Hematopoietic multipotent progenitor cell treated with erythropoietin and hydrocortisone succinate and interleukin-3 and kit ligand, for 8 days (in vitro differentiated cells): Measurements from ENCODE around the gene PLEKHO1.
"Not testable (repeated sequence)": the region's sequence is repeated elsewhere in the genome, so short reads cannot be mapped to it uniquely, and the experiment has no call there.

ENCODE experiments used
- DNase-seq: peaks from one replicate; pipeline ENCODE4 v3.0.0-alpha.2; 2015

The PLEKHO1 gene, protein sequence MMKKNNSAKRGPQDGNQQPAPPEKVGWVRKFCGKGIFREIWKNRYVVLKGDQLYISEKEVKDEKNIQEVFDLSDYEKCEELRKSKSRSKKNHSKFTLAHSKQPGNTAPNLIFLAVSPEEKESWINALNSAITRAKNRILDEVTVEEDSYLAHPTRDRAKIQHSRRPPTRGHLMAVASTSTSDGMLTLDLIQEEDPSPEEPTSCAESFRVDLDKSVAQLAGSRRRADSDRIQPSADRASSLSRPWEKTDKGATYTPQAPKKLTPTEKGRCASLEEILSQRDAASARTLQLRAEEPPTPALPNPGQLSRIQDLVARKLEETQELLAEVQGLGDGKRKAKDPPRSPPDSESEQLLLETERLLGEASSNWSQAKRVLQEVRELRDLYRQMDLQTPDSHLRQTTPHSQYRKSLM

GRCh38 chr1:150149271-150150132 is at the start of gene PLEKHO1:
PLEKHO1 (plus strand) TSS chr1:150149916; CDS start chr1:150150258, 342 bp downstream.
- no peak for DNase-seq

GRCh38 chr1:150102986-150103385 is 46.7 kb upstream of the PLEKHO1 start:
- no peak for DNase-seq

DNA sequence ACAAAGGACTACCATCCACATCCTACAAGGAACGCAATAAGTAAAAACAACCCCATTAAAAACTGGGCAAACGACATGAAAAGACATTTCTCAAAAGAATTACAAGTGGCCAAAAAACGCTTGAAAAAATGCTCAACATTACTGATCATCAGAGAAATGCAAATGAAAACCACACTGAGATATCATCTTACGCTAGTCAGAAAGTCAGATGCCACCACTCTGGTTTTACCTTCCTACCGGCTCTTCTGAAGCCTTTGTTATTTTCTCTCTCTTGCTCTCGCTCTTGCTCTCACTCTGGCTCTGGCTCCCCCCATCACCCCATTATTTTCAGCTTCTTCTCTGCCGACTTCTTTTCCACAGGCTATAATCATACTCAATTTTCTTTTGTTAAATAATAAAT is 43.4 kb upstream of the PLEKHO1 start:
- no peak for DNase-seq

GRCh38 chr1:150109586-150109985 is 40.1 kb upstream of the PLEKHO1 start:
- DNase-seq, result no peak

DNA sequence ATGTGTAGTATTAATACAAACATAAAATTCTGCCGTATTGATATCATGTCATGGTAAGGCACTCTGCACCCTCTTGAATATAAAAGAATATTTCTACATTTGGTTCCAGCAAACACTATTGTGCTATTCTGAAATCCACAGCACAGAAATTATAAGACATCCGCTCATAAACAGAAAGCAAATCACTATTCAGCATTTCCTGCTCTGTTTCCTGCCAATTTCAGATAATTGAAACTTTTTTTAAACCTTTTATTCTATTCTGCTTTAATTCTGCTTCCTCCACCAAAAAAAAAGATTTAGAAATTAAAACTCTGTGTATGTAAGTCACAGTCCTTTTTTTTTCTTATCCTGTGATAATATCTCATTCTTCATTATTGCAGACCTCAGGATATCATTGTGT is 39.6 kb upstream of the PLEKHO1 start:
- DNase-seq, result no peak

DNA sequence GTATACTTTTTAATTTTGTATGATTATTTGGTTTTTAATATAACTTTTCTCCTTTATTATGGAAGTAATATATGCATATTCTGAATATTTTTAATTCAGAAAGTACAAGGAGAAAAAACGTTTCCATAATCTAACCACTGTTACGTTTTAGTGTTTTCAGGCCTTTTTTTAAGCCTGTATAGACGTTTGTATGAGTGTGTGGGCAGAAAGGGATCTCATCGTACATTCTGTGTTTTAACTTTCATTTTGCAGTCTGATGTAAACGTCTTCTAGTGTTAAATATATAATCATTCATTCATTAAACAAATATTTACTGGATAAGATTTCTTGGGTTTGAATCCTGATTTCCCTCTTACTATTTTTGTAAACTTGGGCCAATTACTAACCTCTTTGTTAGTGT is 38.0 kb upstream of the PLEKHO1 start:
- no peak for DNase-seq

DNA sequence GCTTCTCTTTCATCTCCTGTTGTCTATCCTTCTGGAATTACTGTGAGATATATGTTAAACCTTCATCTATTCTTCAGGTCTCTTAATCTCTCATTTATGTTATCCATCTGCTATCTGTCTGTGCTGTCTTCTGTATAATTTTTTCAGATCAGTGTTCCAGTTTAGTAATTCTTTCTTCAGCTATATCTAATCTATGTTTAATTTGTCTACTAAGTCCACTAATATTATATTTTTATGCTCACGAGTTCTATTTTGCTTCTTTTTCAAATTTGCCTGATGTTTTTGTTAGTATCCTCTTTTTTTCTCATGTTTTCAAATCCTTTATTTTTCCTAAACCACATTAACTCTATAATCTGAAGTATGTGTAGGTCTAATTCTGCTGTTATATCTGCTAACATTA is 34.6 kb upstream of the PLEKHO1 start:
- DNase-seq, result no peak

DNA sequence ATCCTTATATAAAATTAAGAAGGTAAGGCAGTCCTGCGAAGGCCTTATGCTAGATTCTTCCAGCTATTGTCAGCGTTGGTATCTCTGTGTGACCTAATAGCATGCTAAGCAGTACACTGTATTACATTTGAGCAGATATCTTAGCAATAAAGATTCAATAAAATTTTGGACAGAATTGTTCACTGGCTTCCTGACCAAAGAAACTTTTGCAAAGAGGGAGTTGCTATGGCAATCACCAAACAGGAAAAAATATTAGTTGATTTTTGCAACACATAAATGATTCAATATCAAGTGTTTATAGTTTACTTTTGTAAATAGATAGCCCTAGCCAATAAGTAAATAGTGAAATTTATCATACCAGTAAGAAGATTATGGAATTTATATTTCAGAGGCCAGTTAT is 31.0 kb upstream of the PLEKHO1 start:
- DNase-seq, result no peak

DNA sequence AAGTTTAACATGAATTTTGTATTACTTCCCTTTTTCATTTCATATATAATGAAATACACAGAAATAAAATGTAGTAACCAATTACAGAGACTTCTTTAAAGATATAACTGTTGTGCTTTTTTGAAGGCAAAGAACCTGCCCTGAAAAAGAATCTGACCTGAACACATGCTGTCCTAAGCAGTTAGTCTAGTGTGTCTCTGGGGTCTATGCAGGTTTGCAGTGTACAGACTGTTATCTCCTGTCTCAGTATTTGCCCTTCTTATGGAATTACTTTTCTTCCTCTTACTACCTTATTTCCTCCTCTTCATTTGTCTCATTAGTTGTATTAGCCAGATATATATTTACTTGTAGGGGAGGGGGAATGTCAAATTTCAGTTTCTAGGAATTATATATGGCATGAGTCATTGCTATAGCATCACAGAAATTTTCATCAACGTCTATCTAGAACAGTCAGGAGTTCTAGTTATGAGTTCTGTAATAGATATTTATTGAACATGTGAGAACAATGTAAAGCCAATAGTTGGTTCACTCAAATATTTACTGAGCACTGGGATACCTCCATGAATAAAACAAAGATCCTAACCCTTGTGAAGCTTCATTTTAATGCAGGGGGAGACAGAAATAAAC is 28.4 kb upstream of the PLEKHO1 start:
- no peak for DNase-seq

GRCh38 chr1:150126811-150127210 is 22.9 kb upstream of the PLEKHO1 start:
- no peak for DNase-seq

GRCh38 chr1:150127464-150127863 is 22.3 kb upstream of the PLEKHO1 start:
- no peak for DNase-seq

- DNase-seq, result no peak
Measured at GRCh38 chr1:150127868-150128267, 21.8 kb upstream of the PLEKHO1 start.

DNA sequence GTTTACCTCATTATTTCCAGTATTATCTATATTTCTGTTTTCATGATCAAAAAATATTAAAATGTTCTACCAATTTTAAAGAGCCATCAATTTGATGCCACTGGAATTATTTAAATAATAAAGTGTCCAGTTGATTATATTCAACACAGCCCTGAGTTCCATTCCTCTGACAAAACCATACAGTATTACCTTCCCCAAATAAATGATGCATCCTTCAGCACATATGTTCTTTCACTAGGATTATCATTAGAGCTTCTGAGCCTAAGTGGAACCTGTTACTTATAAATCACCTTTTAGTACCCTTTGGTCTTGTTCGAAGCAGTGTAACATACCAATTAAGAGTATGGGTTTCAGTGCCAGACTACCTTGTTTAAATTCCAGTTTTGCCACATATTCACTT is 17.3 kb upstream of the PLEKHO1 start:
- no peak for DNase-seq

GRCh38 chr1:150134537-150134936 is 15.2 kb upstream of the PLEKHO1 start:
- DNase-seq, result no peak

DNA sequence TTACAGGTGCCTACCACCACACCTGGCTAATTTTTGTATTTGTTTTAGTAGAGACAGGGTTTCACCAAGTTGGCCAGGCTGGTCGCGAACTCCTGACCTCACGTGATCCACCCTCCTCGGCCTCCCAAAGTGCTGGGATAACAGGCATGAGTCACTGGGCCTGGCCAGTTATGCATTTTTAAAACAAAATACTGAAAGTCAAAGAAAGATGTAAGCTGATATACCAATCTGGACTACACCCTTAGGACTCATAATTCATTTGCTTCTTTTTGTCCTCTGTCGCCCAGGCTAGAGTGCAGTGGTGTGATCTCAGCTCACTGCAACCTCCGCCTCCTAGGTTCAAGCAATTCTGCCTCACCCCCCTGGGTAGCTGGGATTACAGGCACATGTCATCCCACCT is 14.3 kb upstream of the PLEKHO1 start:
- not testable (repeated sequence) for DNase-seq

DNA sequence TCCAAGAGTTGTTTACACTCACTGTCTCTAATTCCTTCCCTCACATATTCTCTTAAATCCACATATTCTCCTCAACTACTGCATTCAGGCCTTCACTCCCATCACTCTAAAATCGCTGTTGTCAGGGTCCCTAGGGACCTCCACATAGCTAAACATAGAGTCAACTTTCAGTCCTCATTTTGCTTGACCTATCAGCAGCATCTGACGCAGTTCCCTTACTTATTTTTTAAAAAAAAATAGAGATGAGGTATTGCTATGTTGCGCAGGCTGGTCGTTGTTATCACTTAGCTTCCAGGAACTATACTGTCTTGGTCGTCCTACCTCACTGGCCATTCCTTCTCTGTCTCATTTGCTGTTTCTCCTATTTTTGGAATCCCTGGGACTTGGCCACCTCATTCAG is 11.7 kb upstream of the PLEKHO1 start:
- DNase-seq, result no peak

DNA sequence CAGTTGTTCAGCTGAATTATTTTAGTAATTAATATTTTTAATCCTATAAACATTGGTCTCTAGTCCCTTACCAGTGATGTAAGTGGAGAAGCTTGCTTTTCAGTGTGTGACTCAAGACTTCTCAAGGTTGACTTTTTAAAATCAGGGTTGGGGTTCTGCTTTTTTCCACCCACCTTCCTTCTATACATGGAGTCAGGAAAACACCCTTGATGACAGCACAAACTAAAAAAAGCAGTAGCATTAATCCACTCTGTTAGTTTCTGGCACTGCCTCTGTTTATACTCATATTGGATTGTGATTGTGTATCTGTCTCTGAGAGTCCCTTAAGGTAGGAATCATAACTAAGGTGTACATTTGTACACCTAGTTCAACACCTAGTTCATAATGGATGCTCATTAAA is 8.3 kb upstream of the PLEKHO1 start:
- DNase-seq, result no peak

GRCh38 chr1:150142083-150142482 is 7.6 kb upstream of the PLEKHO1 start:
- no peak for DNase-seq

- DNase-seq, result no peak
Measured at GRCh38 chr1:150144606-150145005, 5.1 kb upstream of the PLEKHO1 start.

GRCh38 chr1:150146016-150146415 is 3.7 kb upstream of the PLEKHO1 start:
- not testable (repeated sequence) for DNase-seq

DNA sequence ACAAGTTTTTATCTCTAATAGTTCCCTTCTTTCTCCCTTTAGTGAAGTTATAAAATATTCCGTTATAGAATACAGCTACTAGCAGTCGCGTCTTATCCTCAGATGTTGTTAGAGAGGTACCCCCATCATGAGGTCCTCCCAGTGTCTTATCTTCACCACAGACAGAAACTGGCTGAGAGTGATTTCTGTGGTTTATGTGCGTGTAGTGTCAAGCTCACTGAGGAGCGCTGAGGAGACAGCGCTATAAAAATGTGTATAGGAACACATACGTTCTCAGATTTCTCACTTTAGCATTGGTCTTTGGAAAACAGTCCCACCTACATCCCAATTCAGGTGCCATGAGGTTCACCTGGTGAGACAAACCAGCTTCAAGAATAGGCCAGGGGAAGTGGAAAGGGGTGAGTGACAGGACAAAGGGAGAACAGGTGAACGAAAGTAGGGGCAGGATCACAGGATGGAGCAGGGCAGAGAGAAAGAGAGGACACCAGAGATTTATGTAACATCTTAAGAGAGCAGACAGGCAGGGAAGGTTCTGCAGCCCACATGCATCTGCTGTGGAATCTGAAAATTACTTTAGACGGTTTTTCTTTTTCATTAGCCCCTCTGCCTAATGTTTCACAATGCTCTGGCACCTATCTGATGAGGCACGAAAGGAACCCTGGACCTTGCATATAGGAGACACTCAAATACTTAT is 2.7 kb upstream of the PLEKHO1 start:
- peak; percentile 76 for DNase-seq

GRCh38 chr1:150148837-150149270 is 862 bp upstream of the PLEKHO1 start:
- DNase-seq, result no peak
